Tibial artery (tissue), 4 donors: ENCODE data around the gene INSYN2B.

ENCODE experiments used
- DNase-seq, 2 donors: peaks; one replicate each; pipeline ENCODE4 v3.0.0-alpha.2; 2019
- H3K27ac ChIP-seq, 2 donors: fragments of 200-600 bp; sonication (generic) in 1 of 2; 1 replicate in 1 of 2; 2 replicates in 1 of 2; pipeline ENCODE4 v1.5.1; 2018 to 2019; ENCODE audit warnings: mild to moderate bottlenecking in 1 of 2
- H3K27me3 ChIP-seq, 2 donors: fragments of 200-600 bp; sonication (generic) in 1 of 2; one replicate each; pipeline versions ENCODE4 v1.5.1 to v1.6.0; 2016 to 2019
- H3K36me3 ChIP-seq, 3 donors: fragments of 200-600 bp; sonication (generic) in 2 of 3; one replicate each; pipeline ENCODE4 v1.5.1; 2016 to 2019; ENCODE audit warnings: mild to moderate bottlenecking in 2 of 3
- H3K4me1 ChIP-seq, 4 donors: fragments of 200-600 bp; sonication (generic) in 2 of 4; 1 replicate in 3 of 4; 2 replicates in 1 of 4; pipeline ENCODE4 v1.5.1; 2016 to 2019
- H3K4me3 ChIP-seq, 2 donors: fragments of 200-600 bp; sonication (generic) in 1 of 2; 1 replicate in 1 of 2; 2 replicates in 1 of 2; pipeline ENCODE4 v1.5.1; 2018 to 2019; ENCODE audit warnings: mild to moderate bottlenecking in 2 of 2
- H3K9me3 ChIP-seq, 3 donors: fragments of 200-600 bp; sonication (generic) in 1 of 3; one replicate each; pipeline ENCODE4 v1.5.1; 2016 to 2019
- intact Hi-C: fragments of 100-400 bp; cut with DNase I; formaldehyde crosslinking; loops from one replicate; pipeline ENCODE4 v1.15.0; 2023; ENCODE audit warnings: low total_unique reads
- TF ChIP-seq, protein P1 (sequence below), 2 experiments: fragments of 200-600 bp in 1 of 2; fragments of 450-650 bp in 1 of 2; IDR thresholded peaks; one replicate each; pipeline ENCODE4 v1.5.1; 2017 to 2019; ENCODE audit warnings: antibody characterized with exemption in 2 of 2, mild to moderate bottlenecking in 1 of 2, moderate library complexity in 1 of 2

The INSYN2B gene

GRCh38 chr5:169991115-169991869 lies 11.0 kb upstream of the INSYN2B start:
- no peak for DNase-seq
- no peak overlapping the region for H3K27ac ChIP-seq
- intact Hi-C loops = no loop called here
- no peaks in the 10 kb centered on the region for H3K9me3 ChIP-seq
- H3K36me3 ChIP-seq = no peaks in the 10 kb centered on the region
- no peaks in the 10 kb centered on the region for H3K27me3 ChIP-seq
- no peaks in the 10 kb centered on the region for H3K4me1 ChIP-seq
- TF ChIP-seq, protein P1, sequence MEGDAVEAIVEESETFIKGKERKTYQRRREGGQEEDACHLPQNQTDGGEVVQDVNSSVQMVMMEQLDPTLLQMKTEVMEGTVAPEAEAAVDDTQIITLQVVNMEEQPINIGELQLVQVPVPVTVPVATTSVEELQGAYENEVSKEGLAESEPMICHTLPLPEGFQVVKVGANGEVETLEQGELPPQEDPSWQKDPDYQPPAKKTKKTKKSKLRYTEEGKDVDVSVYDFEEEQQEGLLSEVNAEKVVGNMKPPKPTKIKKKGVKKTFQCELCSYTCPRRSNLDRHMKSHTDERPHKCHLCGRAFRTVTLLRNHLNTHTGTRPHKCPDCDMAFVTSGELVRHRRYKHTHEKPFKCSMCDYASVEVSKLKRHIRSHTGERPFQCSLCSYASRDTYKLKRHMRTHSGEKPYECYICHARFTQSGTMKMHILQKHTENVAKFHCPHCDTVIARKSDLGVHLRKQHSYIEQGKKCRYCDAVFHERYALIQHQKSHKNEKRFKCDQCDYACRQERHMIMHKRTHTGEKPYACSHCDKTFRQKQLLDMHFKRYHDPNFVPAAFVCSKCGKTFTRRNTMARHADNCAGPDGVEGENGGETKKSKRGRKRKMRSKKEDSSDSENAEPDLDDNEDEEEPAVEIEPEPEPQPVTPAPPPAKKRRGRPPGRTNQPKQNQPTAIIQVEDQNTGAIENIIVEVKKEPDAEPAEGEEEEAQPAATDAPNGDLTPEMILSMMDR (IDR thresholded peaks at IDR 0.05) = no peak
- no peak overlapping the region for H3K4me3 ChIP-seq

- no peaks in the 10 kb centered on the region for H3K4me1 ChIP-seq
- no peaks in the 10 kb centered on the region for H3K9me3 ChIP-seq
- H3K36me3 ChIP-seq = no peaks in the 10 kb centered on the region
- peaks cover 0 to 5% of the 10 kb centered on the region in 2 donors for H3K27me3 ChIP-seq
- DNase-seq = no peak
- no peak overlapping the region for H3K27ac ChIP-seq
- no peak overlapping the region for H3K4me3 ChIP-seq
- intact Hi-C loops = no loop called here
- TF ChIP-seq, protein P1 (IDR thresholded peaks at IDR 0.05) = no peak
These were observed 9.1 kb upstream of the INSYN2B start for GRCh38 chr5:169989365-169989764.

DNA sequence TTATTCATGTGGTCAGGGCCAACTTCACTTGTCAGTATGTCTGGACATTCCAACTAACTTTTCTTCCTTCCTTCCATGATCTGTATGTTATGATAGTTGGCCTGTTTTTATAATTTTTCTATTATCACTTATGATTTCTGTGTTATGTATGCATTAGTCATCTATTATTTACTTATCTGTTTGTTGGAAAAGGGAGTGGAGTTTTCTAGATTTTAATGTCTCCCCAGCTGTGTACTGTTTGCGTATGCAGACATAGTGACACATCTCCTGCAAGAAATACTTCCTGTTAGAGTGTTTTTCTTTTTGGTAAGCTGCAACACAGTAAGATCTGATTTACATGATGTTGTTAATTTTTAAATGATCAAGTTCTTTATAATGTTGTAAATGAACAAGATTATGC lies 8.7 kb upstream of the INSYN2B start:
- intact Hi-C loops = no loop called here
- Histone ChIP-seq H3K4me1 (no peaks in the 10 kb centered on the region), H3K36me3 (no peaks in the 10 kb centered on the region), H3K27ac (no peak overlapping the region), H3K9me3 (no peaks in the 10 kb centered on the region), H3K27me3 (peaks cover 0 to 5% of the 10 kb centered on the region in 2 donors), H3K4me3 (no peak overlapping the region)
- TF ChIP-seq, protein P1 (IDR thresholded peaks at IDR 0.05) = no peak
- no peak for DNase-seq

- TF ChIP-seq, protein P1 (IDR thresholded peaks at IDR 0.05) = no peak
- Histone ChIP-seq H3K4me1 (no peaks in the 10 kb centered on the region), H3K27ac (no peak overlapping the region), H3K36me3 (no peaks in the 10 kb centered on the region), H3K4me3 (no peak overlapping the region), H3K9me3 (no peaks in the 10 kb centered on the region), H3K27me3 (peaks cover 0 to 10% of the 10 kb centered on the region in 2 donors)
- no peak for DNase-seq
- intact Hi-C loops = no loop called here
These were observed 7.9 kb upstream of the INSYN2B start for GRCh38 chr5:169988206-169988605.

GRCh38 chr5:169979871-169980270 lies 424 bp downstream of the INSYN2B start:
- Histone ChIP-seq H3K4me3 (no peak overlapping the region), H3K4me1 (peaks cover 0 to 4% (median 0%) of the 10 kb centered on the region in 4 donors), H3K27me3 (peaks cover 0 to 29% of the 10 kb centered on the region in 2 donors), H3K9me3 (no peaks in the 10 kb centered on the region), H3K27ac (no peak overlapping the region), H3K36me3 (no peaks in the 10 kb centered on the region)
- TF ChIP-seq, protein P1 (IDR thresholded peaks at IDR 0.05) = no peak
- no peak for DNase-seq
- intact Hi-C loops = no loop called here
